Calu3 (cell line): Measurements from ENCODE around the gene MDFI. TPM values are rescaled to one million over a fixed set of nuclear protein-coding genes. Genes with fewer than 3 reads are reported as not detected.
"Not testable (repeated sequence)": the region's sequence is repeated elsewhere in the genome, so short reads cannot be mapped to it uniquely, and the experiment has no call there.

ENCODE experiments used
- BruUV-seq: library from RNA; stranded (reverse); fragments of 400-500 nt; replicated peaks from 2 replicates; lab custom pipeline; 2021; lab: Mats Ljungman, UMichigan
- CTCF ChIA-PET: fragments of 300-600 bp; sonication (Branson Sonifier 250); formaldehyde crosslinking; loops from one replicate; lab custom pipeline; 2022; ENCODE audit warnings: antibody characterized with exemption; lab: Charles Lee
- DNase-seq: peaks from one replicate; pipeline ENCODE4 v3.0.0; 2022
- H3K27ac Mint-ChIP-seq: one replicate; pipeline ENCODE4 v1.8.0; 2022; ENCODE audit warnings: mixed read lengths; ENCODE audit not compliant: unreplicated experiment
- H3K27me3 Mint-ChIP-seq: one replicate; pipeline ENCODE4 v1.8.0; 2022; ENCODE audit warnings: mixed read lengths; ENCODE audit not compliant: unreplicated experiment
- H3K36me3 Mint-ChIP-seq: one replicate; pipeline ENCODE4 v1.8.0; 2022; ENCODE audit warnings: mild to moderate bottlenecking, moderate library complexity, mixed read lengths; ENCODE audit not compliant: insufficient read depth, unreplicated experiment
- H3K4me1 Mint-ChIP-seq: one replicate; pipeline ENCODE4 v1.8.0; 2022; ENCODE audit warnings: mild to moderate bottlenecking, low read depth, mixed read lengths; ENCODE audit not compliant: unreplicated experiment
- H3K4me3 Mint-ChIP-seq: one replicate; pipeline ENCODE4 v1.8.0; 2022; ENCODE audit warnings: mild to moderate bottlenecking, low read depth, moderate library complexity, mixed read lengths; ENCODE audit not compliant: unreplicated experiment
- H3K9me3 Mint-ChIP-seq: one replicate; pipeline ENCODE4 v1.8.0; 2022; ENCODE audit warnings: low read depth, mixed read lengths; ENCODE audit not compliant: unreplicated experiment
- CTCF ChIP-seq: fragments of 200-600 bp; IDR thresholded peaks from one replicate; pipeline ENCODE4 v1.8.0; 2022; ENCODE audit warnings: antibody characterized with exemption; ENCODE audit not compliant: unreplicated experiment
- intact Hi-C: fragments of 100-400 bp; cut with micrococcal nuclease; formaldehyde crosslinking; loops from one replicate; pipeline ENCODE4 v1.10.0; 2022; ENCODE audit not compliant: unreplicated experiment
- total RNA-seq: library from RNA; stranded (reverse); gene quantifications from 2 replicates; pipeline ENCODE4 v1.2.3, GENCODE V29; 2022

MDFI gene
- total RNA-seq, 1 experiment from 2014 or later = 19.7 TPM

GRCh38 chr6:41608443-41609151, 29.7 kb upstream of the MDFI start:
- H3K9me3 Mint-ChIP-seq = no peaks in the 10 kb centered on the region
- H3K4me1 Mint-ChIP-seq = peaks cover 8% of the 10 kb centered on the region
- DNase-seq = no peak
- peaks cover 37% of the 10 kb centered on the region for H3K27me3 Mint-ChIP-seq
- intact Hi-C loops = no loop called here
- no peak for TF ChIP-seq CTCF
- no peak overlapping the region for H3K4me3 Mint-ChIP-seq
- CTCF ChIA-PET = no interaction called here
- peaks cover 4% of the 10 kb centered on the region for H3K36me3 Mint-ChIP-seq
- no peak overlapping the region for H3K27ac Mint-ChIP-seq
- no TSS peak for BruUV-seq

- Mint-ChIP-seq H3K27ac (no peak overlapping the region), H3K36me3 (no peaks in the 10 kb centered on the region), H3K4me3 (no peak overlapping the region), H3K9me3 (no peaks in the 10 kb centered on the region), H3K27me3 (peaks cover 55% of the 10 kb centered on the region), H3K4me1 (peaks cover 8% of the 10 kb centered on the region)
- DNase-seq = no peak
- BruUV-seq = no TSS peak
- intact Hi-C loops = no loop called here
- TF ChIP-seq CTCF = no peak
- CTCF ChIA-PET = interaction anchor here (0.6 to 1.6 kb wide), 3 partner anchors 67 to 151 kb away, joined by 3 to 15 read pairs (median 3); no protein-coding TSS in a partner anchor
Observed at GRCh38 chr6:41614715-41615114, 23.6 kb upstream of the MDFI start.

- Mint-ChIP-seq H3K4me3 (no peak overlapping the region), H3K27me3 (peaks cover 55% of the 10 kb centered on the region), H3K27ac (no peak overlapping the region), H3K4me1 (peaks cover 7% of the 10 kb centered on the region), H3K36me3 (no peaks in the 10 kb centered on the region), H3K9me3 (no peaks in the 10 kb centered on the region)
- BruUV-seq = no TSS peak
- no peak for TF ChIP-seq CTCF
- intact Hi-C loops = no loop called here
- no peak for DNase-seq
- CTCF ChIA-PET = interaction anchor here (0.6 to 0.7 kb wide), 2 partner anchors 67 to 152 kb away, joined by 3 to 15 read pairs; no protein-coding TSS in a partner anchor
Observed at GRCh38 chr6:41615311-41615710, 23.0 kb upstream of the MDFI start.

- intact Hi-C loops = no loop called here
- no peak for DNase-seq
- Mint-ChIP-seq H3K9me3 (peaks cover 3% of the 10 kb centered on the region), H3K27me3 (peaks cover 61% of the 10 kb centered on the region), H3K27ac (no peak overlapping the region), H3K4me1 (no peaks in the 10 kb centered on the region), H3K4me3 (no peak overlapping the region), H3K36me3 (peaks cover 4% of the 10 kb centered on the region)
- TF ChIP-seq CTCF = no peak
- CTCF ChIA-PET = interaction anchor here (1.1 kb wide), 1 partner anchor 29 kb away, joined by 3 read pairs; no protein-coding TSS in a partner anchor
- BruUV-seq = no TSS peak
Observed at GRCh38 chr6:41618598-41618997, 19.7 kb upstream of the MDFI start.

GRCh38 chr6:41619193-41619592, 19.1 kb upstream of the MDFI start:
- BruUV-seq, H3K4me1 Mint-ChIP-seq: not testable (repeated sequence)
- CTCF ChIA-PET = interaction anchor here (1.1 kb wide), 1 partner anchor 29 kb away, joined by 3 read pairs; no protein-coding TSS in a partner anchor

More at GRCh38 chr6:41619193-41619592, 19.1 kb upstream of the MDFI start:
- DNase-seq, intact Hi-C loops, H3K4me3 Mint-ChIP-seq, H3K9me3 Mint-ChIP-seq, H3K36me3 Mint-ChIP-seq, H3K27ac Mint-ChIP-seq: not testable (repeated sequence)
- peaks cover 60% of the 10 kb centered on the region for H3K27me3 Mint-ChIP-seq
